Hepatocyte (in vitro differentiated cells): Measurements from ENCODE around the gene INS.

Experiments
- EZH2 ChIP-seq: fragments of 200-600 bp; sonication (generic); IDR thresholded peaks from 2 replicates; pipeline ENCODE4 v1.6.1; 2016; ENCODE audit warnings: antibody characterized with exemption, mild to moderate bottlenecking, borderline replicate concordance
- EZH2phosphoT487 ChIP-seq: fragments of 200-600 bp; sonication (generic); IDR thresholded peaks from one replicate; pipeline ENCODE4 v1.6.1; 2018; ENCODE audit warnings: antibody characterized with exemption, mild to moderate bottlenecking, low read depth, moderate library complexity; ENCODE audit not compliant: unreplicated experiment, severe bottlenecking
- TF ChIP-seq, protein P1 (sequence below): fragments of 200-600 bp; sonication (generic); IDR thresholded peaks from 2 replicates; pipeline ENCODE4 v1.5.1; 2016; ENCODE audit warnings: antibody characterized with exemption, mild to moderate bottlenecking; ENCODE audit not compliant: poor library complexity

DNA sequence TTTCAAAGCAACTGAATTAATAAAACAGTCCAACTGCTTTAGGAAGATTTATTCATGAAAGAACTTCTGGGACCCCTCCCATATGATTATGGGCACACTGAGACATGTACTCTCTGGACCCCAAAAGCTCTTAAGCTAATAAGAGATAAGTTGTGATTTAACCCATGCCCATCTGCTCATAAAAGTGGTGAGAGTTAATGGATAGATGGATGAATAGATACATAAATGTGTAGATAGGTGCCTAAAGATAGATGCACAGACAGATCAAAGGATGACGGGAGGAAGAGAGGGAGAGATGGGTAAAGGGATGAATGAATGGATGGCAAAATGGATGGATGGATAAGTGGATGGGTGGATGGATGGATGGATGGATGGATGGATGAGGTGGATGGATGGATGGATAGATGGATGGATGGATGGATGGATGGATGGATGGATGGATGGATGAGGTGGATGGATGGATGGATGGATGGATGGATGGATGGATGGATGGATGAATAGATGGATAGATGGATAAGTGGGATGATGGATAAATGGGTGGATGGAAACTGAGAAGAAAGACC lies 40.0 kb upstream of the INS start:
- TF ChIP-seq, protein P1, sequence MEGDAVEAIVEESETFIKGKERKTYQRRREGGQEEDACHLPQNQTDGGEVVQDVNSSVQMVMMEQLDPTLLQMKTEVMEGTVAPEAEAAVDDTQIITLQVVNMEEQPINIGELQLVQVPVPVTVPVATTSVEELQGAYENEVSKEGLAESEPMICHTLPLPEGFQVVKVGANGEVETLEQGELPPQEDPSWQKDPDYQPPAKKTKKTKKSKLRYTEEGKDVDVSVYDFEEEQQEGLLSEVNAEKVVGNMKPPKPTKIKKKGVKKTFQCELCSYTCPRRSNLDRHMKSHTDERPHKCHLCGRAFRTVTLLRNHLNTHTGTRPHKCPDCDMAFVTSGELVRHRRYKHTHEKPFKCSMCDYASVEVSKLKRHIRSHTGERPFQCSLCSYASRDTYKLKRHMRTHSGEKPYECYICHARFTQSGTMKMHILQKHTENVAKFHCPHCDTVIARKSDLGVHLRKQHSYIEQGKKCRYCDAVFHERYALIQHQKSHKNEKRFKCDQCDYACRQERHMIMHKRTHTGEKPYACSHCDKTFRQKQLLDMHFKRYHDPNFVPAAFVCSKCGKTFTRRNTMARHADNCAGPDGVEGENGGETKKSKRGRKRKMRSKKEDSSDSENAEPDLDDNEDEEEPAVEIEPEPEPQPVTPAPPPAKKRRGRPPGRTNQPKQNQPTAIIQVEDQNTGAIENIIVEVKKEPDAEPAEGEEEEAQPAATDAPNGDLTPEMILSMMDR, result no peak
- TF ChIP-seq EZH2, result no peak
- no peak for TF ChIP-seq EZH2phosphoT487
